ENCODE results near the gene C19orf53.

DNA sequence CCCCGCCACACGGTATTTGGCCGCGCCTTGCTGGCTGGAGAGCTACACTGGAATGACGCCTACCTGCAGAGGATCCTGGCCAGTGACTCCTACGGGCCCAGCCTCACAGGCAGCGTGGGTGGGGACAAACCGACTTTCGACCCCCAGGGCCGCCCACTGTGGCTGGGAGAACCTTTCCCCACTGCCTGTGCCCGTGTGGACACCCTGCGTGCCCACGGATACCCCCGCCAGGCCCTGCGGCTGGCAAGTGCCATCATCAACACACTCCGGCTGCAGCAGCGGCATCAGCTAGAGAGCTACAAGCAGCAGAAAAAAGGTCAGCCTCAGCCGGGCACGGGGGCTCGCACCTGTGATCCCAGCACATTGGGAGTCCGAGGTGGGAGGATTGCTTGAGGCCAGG is 40.3 kb downstream of the C19orf53 start:
- TF ChIP-seq POLR2A (IDR thresholded peaks at IDR 0.05; ENCODE audit: low read length) = no peak
- no peak for TF ChIP-seq GATA1 (IDR thresholded peaks at IDR 0.05; ENCODE audit: low read depth, low read length)

Measured in erythroblast (primary cell).